Cardiac septum (tissue), 1 donor: Measurements from ENCODE around the gene TNFRSF14. TPM values are rescaled to one million over a fixed set of nuclear protein-coding genes. Genes with fewer than 3 reads are reported as not detected.
"Not testable (repeated sequence)": the region's sequence is repeated elsewhere in the genome, so short reads cannot be mapped to it uniquely, and the experiment has no call there.

Experiments
- DNase-seq: peaks from one replicate; pipeline ENCODE4 v3.0.0-alpha.2; 2020; ENCODE audit warnings: low spot score
- intact Hi-C: fragments of 100-400 bp; cut with DNase I; formaldehyde crosslinking; loops from one replicate; pipeline ENCODE4 v1.14.0; 2022
- total RNA-seq: library from RNA; stranded (reverse); fragmentation: NEBNext Ultra II Directional; extraction: Animal tissue kit (Norgen Biotek cat#: 25700); gene quantifications from one replicate; pipeline ENCODE4 v1.2.1, GENCODE V29; 2021
- donor health status: DM: no; HTN: no; CAD: no.

TNFRSF14 gene
- total RNA-seq, 1 donor from 2014 or later = 13.8 TPM

- intact Hi-C loops = loop anchor here (1.0 to 5.0 kb wide), 5 partner anchors 17 to 350 kb away; partner anchors contain the start of genes HES5 and PRXL2B
- DNase-seq = no peak
Observed at GRCh38 chr1:2547210-2548067, 8.7 kb upstream of the TNFRSF14 start.

- intact Hi-C loops = loop anchor here (1.0 to 5.0 kb wide), 4 partner anchors 31 to 351 kb away; partner anchors contain the start of gene PRXL2B
- DNase-seq = peak; percentile 94
Observed at GRCh38 chr1:2548068-2548589, 8.0 kb upstream of the TNFRSF14 start.

- DNase-seq = not testable (repeated sequence)
Observed at GRCh38 chr1:2549367-2550029, 6.7 kb upstream of the TNFRSF14 start.

GRCh38 chr1:2550309-2550861 lies 5.8 kb upstream of the TNFRSF14 start:
- DNase-seq, intact Hi-C loops: not testable (repeated sequence)

More at GRCh38 chr1:2549367-2550029, 6.7 kb upstream of the TNFRSF14 start:
- intact Hi-C loops = loop anchor here (2.0 to 5.0 kb wide), 3 partner anchors 29 to 352 kb away; partner anchors contain the start of gene PRXL2B

GRCh38 chr1:2551544-2551943 lies 4.6 kb upstream of the TNFRSF14 start:
- intact Hi-C loops, DNase-seq: not testable (repeated sequence)

GRCh38 chr1:2552189-2552588 lies 4.0 kb upstream of the TNFRSF14 start:
- intact Hi-C loops = no loop called here

GRCh38 chr1:2553076-2553475 lies 3.1 kb upstream of the TNFRSF14 start:
- intact Hi-C loops = not testable (repeated sequence)

More at GRCh38 chr1:2552189-2552588, 4.0 kb upstream of the TNFRSF14 start:
- DNase-seq = no peak

GRCh38 chr1:2553871-2554620 lies 2.1 kb upstream of the TNFRSF14 start:
- DNase-seq = no peak
- intact Hi-C loops = no loop called here

More at GRCh38 chr1:2553076-2553475, 3.1 kb upstream of the TNFRSF14 start:
- not testable (repeated sequence) for DNase-seq

GRCh38 chr1:2554621-2555387 lies 1.4 kb upstream of the TNFRSF14 start:
- DNase-seq = no peak
- intact Hi-C loops = no loop called here

GRCh38 chr1:2555634-2556276 lies 416 bp upstream of the TNFRSF14 start:
- intact Hi-C loops = no loop called here
- peak; percentile 90 for DNase-seq

- no peak for DNase-seq
- intact Hi-C loops = no loop called here
Observed at GRCh38 chr1:2556678-2557481, 709 bp downstream of the TNFRSF14 start.

- DNase-seq = no peak
- intact Hi-C loops = no loop called here
Observed at GRCh38 chr1:2557482-2558400, 1.6 kb downstream of the TNFRSF14 start.

GRCh38 chr1:2558420-2558819 lies 2.2 kb downstream of the TNFRSF14 start:
- intact Hi-C loops = no loop called here
- DNase-seq = no peak

GRCh38 chr1:2558861-2559260 lies 2.7 kb downstream of the TNFRSF14 start:
- intact Hi-C loops = no loop called here
- DNase-seq = no peak

GRCh38 chr1:2559509-2560298 lies 3.5 kb downstream of the TNFRSF14 start:
- intact Hi-C loops = no loop called here
- no peak for DNase-seq
